Measurements from ENCODE around the gene COL27A1.

The COL27A1 gene

GRCh38 chr9:114155263-114155994, at the start of gene COL27A1:
TSS of gene COL27A1 (plus strand) at chr9:114155537. CDS start at chr9:114155951, 414 bp downstream.
- in situ Hi-C loops (cut with MboI; ENCODE audit: low sequenced_read_pairs, unreplicated experiment): loop anchor here (10.0 kb wide), 1 partner anchor 129 kb away; no protein-coding TSS in a partner anchor
- TF ChIP-seq CTCF (IDR thresholded peaks at IDR 0.05; ENCODE audit: borderline replicate concordance, control extremely low read depth, extremely low read depth, insufficient read depth, missing control alignments): peak; percentile 93
- peak; percentile 93 for DNase-seq (ENCODE audit: low spot score)

GRCh38 chr9:114107286-114108001, 47.9 kb upstream of the COL27A1 start:
- in situ Hi-C loops (cut with MboI; ENCODE audit: low sequenced_read_pairs, unreplicated experiment): no loop called here
- TF ChIP-seq CTCF (IDR thresholded peaks at IDR 0.05; ENCODE audit: borderline replicate concordance, control extremely low read depth, extremely low read depth, insufficient read depth, missing control alignments): no peak
- DNase-seq (ENCODE audit: low spot score): no peak

GRCh38 chr9:114108016-114108833, 47.1 kb upstream of the COL27A1 start:
- in situ Hi-C loops (cut with MboI; ENCODE audit: low sequenced_read_pairs, unreplicated experiment): no loop called here

GRCh38 chr9:114109124-114109523, 46.2 kb upstream of the COL27A1 start:
- no peak for DNase-seq (ENCODE audit: low spot score)
- TF ChIP-seq CTCF (IDR thresholded peaks at IDR 0.05; ENCODE audit: borderline replicate concordance, control extremely low read depth, extremely low read depth, insufficient read depth, missing control alignments): no peak
- in situ Hi-C loops (cut with MboI; ENCODE audit: low sequenced_read_pairs, unreplicated experiment): no loop called here

More at GRCh38 chr9:114108016-114108833, 47.1 kb upstream of the COL27A1 start:
- DNase-seq (ENCODE audit: low spot score): peak; percentile 82
- peak; percentile 87 for TF ChIP-seq CTCF (IDR thresholded peaks at IDR 0.05; ENCODE audit: borderline replicate concordance, control extremely low read depth, extremely low read depth, insufficient read depth, missing control alignments)

- no peak for DNase-seq (ENCODE audit: low spot score)
- no peak for TF ChIP-seq CTCF (IDR thresholded peaks at IDR 0.05; ENCODE audit: borderline replicate concordance, control extremely low read depth, extremely low read depth, insufficient read depth, missing control alignments)
- in situ Hi-C loops (cut with MboI; ENCODE audit: low sequenced_read_pairs, unreplicated experiment): no loop called here
These were observed 45.2 kb upstream of the COL27A1 start for GRCh38 chr9:114110180-114110579.

GRCh38 chr9:114112325-114112724, 43.0 kb upstream of the COL27A1 start:
- no peak for TF ChIP-seq CTCF (IDR thresholded peaks at IDR 0.05; ENCODE audit: borderline replicate concordance, control extremely low read depth, extremely low read depth, insufficient read depth, missing control alignments)
- no peak for DNase-seq (ENCODE audit: low spot score)
- in situ Hi-C loops (cut with MboI; ENCODE audit: low sequenced_read_pairs, unreplicated experiment): no loop called here
